Activated naive CD4-positive, alpha-beta T cell treated with anti-CD3 and anti-CD28 coated beads, Interleukin-2, amount 50 U/mL, for 16 hours (primary cell): Measurements from ENCODE around the gene BCAS3.

ENCODE experiments used
- DNase-seq: peaks from one replicate; pipeline ENCODE4 v3.0.0-alpha.2; 2020

The BCAS3 gene

GRCh38 chr17:61211236-61211635 lies 533.6 kb downstream of the BCAS3 start:
- no peak for DNase-seq

GRCh38 chr17:61212655-61213054 lies 535.0 kb downstream of the BCAS3 start:
- no peak for DNase-seq

GRCh38 chr17:61214753-61215152 lies 537.1 kb downstream of the BCAS3 start:
- no peak for DNase-seq

- DNase-seq, result no peak
These were observed 538.4 kb downstream of the BCAS3 start for GRCh38 chr17:61216066-61216465.

GRCh38 chr17:61217878-61218437 lies 540.3 kb downstream of the BCAS3 start:
- no peak for DNase-seq

- DNase-seq, result no peak
These were observed 540.8 kb downstream of the BCAS3 start for GRCh38 chr17:61218438-61218837.

GRCh38 chr17:61219460-61219859 lies 541.8 kb downstream of the BCAS3 start:
- no peak for DNase-seq

GRCh38 chr17:61221181-61221580 lies 543.5 kb downstream of the BCAS3 start:
- no peak for DNase-seq

- DNase-seq, result no peak
These were observed 544.2 kb downstream of the BCAS3 start for GRCh38 chr17:61221597-61222471.

GRCh38 chr17:61223725-61224124 lies 546.1 kb downstream of the BCAS3 start:
- no peak for DNase-seq

- no peak for DNase-seq
These were observed 547.7 kb downstream of the BCAS3 start for GRCh38 chr17:61225178-61225882.

- no peak for DNase-seq
These were observed 550.2 kb downstream of the BCAS3 start for GRCh38 chr17:61227866-61228265.

GRCh38 chr17:61230461-61230860 lies 552.8 kb downstream of the BCAS3 start:
- no peak for DNase-seq

- DNase-seq, result no peak
These were observed 553.5 kb downstream of the BCAS3 start for GRCh38 chr17:61230972-61231820.

- no peak for DNase-seq
These were observed 555.2 kb downstream of the BCAS3 start for GRCh38 chr17:61232871-61233270.

- DNase-seq, result no peak
These were observed 556.5 kb downstream of the BCAS3 start for GRCh38 chr17:61233991-61234750.

- no peak for DNase-seq
These were observed 557.6 kb downstream of the BCAS3 start for GRCh38 chr17:61235001-61235826.

GRCh38 chr17:61235827-61236197 lies 558.2 kb downstream of the BCAS3 start:
- no peak for DNase-seq

GRCh38 chr17:61237275-61237674 lies 559.6 kb downstream of the BCAS3 start:
- DNase-seq, result no peak

GRCh38 chr17:61238455-61238933 lies 560.8 kb downstream of the BCAS3 start:
- DNase-seq, result no peak

- no peak for DNase-seq
These were observed 561.7 kb downstream of the BCAS3 start for GRCh38 chr17:61239327-61239726.
